HepG2 (cell line): ENCODE data around the gene SP140L. TPM values are rescaled to one million over a fixed set of nuclear protein-coding genes. Genes with fewer than 3 reads are reported as not detected.

ENCODE experiments used
- CBX5 ChIP-seq: sonication (generic); formaldehyde crosslinking; IDR thresholded peaks from 2 replicates; pipeline ENCODE4 v1.4.0; 2020; ENCODE audit warnings: missing genetic modification reagents, borderline replicate concordance
- CENPT ChIP-seq: sonication (generic); formaldehyde crosslinking; IDR thresholded peaks from 2 replicates; pipeline ENCODE4 v1.8.0; 2022; ENCODE audit warnings: low read depth, mild to moderate bottlenecking, moderate library complexity, missing genetic modification reagents
- CREB1 ChIP-seq, 2 experiments: fragments of 450-650 bp in 1 of 2; IDR thresholded peaks; 2 replicates each; pipeline ENCODE4 v1.6.1; 2016 to 2017; ENCODE audit warnings: control low read depth in 1 of 2, mild to moderate bottlenecking in 1 of 2, missing compliant biosample characterization in 1 of 2, missing genetic modification characterization in 1 of 2
- DPF2 ChIP-seq: sonication (generic); formaldehyde crosslinking; IDR thresholded peaks from 2 replicates; pipeline ENCODE4 v1.4.0; 2020; ENCODE audit warnings: mild to moderate bottlenecking, low read depth, missing genetic modification reagents, borderline replicate concordance
- GLMP ChIP-seq: sonication (generic); formaldehyde crosslinking; IDR thresholded peaks from 2 replicates; pipeline ENCODE4 v1.9.0; 2021; ENCODE audit warnings: missing genetic modification reagents, mild to moderate bottlenecking, borderline replicate concordance
- HNRNPL ChIP-seq: fragments of 200-400 bp; formaldehyde crosslinking; IDR thresholded peaks from 2 replicates; pipeline ENCODE4 v1.6.1; 2017; ENCODE audit warnings: mild to moderate bottlenecking, low read depth, low read length
- HOXD1 ChIP-seq: sonication (generic); formaldehyde crosslinking; IDR thresholded peaks from 2 replicates; pipeline ENCODE4 v1.5.0; 2020; ENCODE audit warnings: missing genetic modification reagents
- NFRKB ChIP-seq: fragments of 450-650 bp; IDR thresholded peaks from 2 replicates; pipeline ENCODE4 v1.6.1; 2017
- NR2F6 ChIP-seq, 2 experiments: IDR thresholded peaks; 2 replicates each; pipeline ENCODE4 v1.6.1; 2016; ENCODE audit warnings: antibody characterized with exemption in 1 of 2, mild to moderate bottlenecking in 1 of 2
- POLR2G ChIP-seq: fragments of 200-400 bp; formaldehyde crosslinking; IDR thresholded peaks from 2 replicates; pipeline ENCODE4 v1.6.1; 2018; ENCODE audit warnings: mild to moderate bottlenecking, low read depth, low read length, moderate library complexity
- RBAK ChIP-seq: sonication (generic); formaldehyde crosslinking; IDR thresholded peaks from 2 replicates; pipeline ENCODE4 v1.5.1; 2020; ENCODE audit warnings: mild to moderate bottlenecking, missing genetic modification reagents
- TFE3 ChIP-seq: IDR thresholded peaks from 2 replicates; pipeline ENCODE4 v1.6.1; 2016
- ZBTB21 ChIP-seq: sonication (generic); formaldehyde crosslinking; IDR thresholded peaks from 2 replicates; pipeline ENCODE4 v1.4.0; 2020; ENCODE audit warnings: missing genetic modification reagents
- ZBTB38 ChIP-seq: sonication (generic); formaldehyde crosslinking; IDR thresholded peaks from 2 replicates; pipeline ENCODE4 v1.5.1; 2020; ENCODE audit warnings: mild to moderate bottlenecking, missing genetic modification reagents
- ZNF20 ChIP-seq: sonication (generic); formaldehyde crosslinking; IDR thresholded peaks from 2 replicates; pipeline ENCODE4 v1.4.0; 2020; ENCODE audit warnings: mild to moderate bottlenecking, moderate library complexity, missing genetic modification reagents
- ZNF282 ChIP-seq: fragments of 450-650 bp; IDR thresholded peaks from 2 replicates; pipeline ENCODE4 v1.6.1; 2018; ENCODE audit not compliant: partially characterized antibody
- ZNF563 ChIP-seq: sonication (generic); formaldehyde crosslinking; IDR thresholded peaks from 2 replicates; pipeline ENCODE4 v1.8.0; 2022; ENCODE audit warnings: mild to moderate bottlenecking, moderate library complexity, missing genetic modification reagents
- ZNF639 ChIP-seq: conservative IDR thresholded peaks from 2 replicates; pipeline ENCODE4 v1.6.1; 2018; ENCODE audit warnings: missing genetic modification reagents
- ZNF788 ChIP-seq: sonication (generic); formaldehyde crosslinking; IDR thresholded peaks from 2 replicates; pipeline ENCODE4 v1.5.0; 2020; ENCODE audit warnings: mild to moderate bottlenecking, missing genetic modification reagents, borderline replicate concordance
- polyA plus RNA-seq, 8 experiments: library from polyadenylated mRNA; depleted of rRNA in 3 of 8; stranded (reverse) in 7 of 8; unstranded in 1 of 8; fragments of >200 nt; fragmentation: Illumina TruSeq in 4 of 8; extraction: Trizol in 4 of 8; gene quantifications; 2 replicates each; pipeline versions ENCODE4 v1.2.1 to v1.2.3, GENCODE V29; 2011 to 2016; ENCODE audit warnings: low read depth in 4 of 8, missing spikeins in 1 of 8, mixed read lengths in 1 of 8; ENCODE audit not compliant: insufficient read depth in 1 of 8
- total RNA-seq, 5 experiments: library from RNA; depleted of rRNA; stranded (reverse); fragments of >200 nt; fragmentation: Illumina TruSeq; extraction: Trizol; gene quantifications; 2 replicates each; pipeline ENCODE4 v1.2.3, GENCODE V29; 2016; ENCODE audit warnings: low read depth in 1 of 5
- TF ChIP-seq, protein P1 (sequence below): sonication (generic); formaldehyde crosslinking; IDR thresholded peaks from 2 replicates; pipeline ENCODE4 v1.4.0; 2020; ENCODE audit warnings: missing genetic modification reagents
- TF ChIP-seq, protein P2 (sequence below): sonication (generic); formaldehyde crosslinking; IDR thresholded peaks from 2 replicates; pipeline ENCODE4 v1.4.0; 2020; ENCODE audit warnings: missing genetic modification reagents

Gene SP140L
- total and polyA plus RNA-seq, 2 of the 13 experiments (the other 11 are each of a cell fraction or from before 2014, with no cell fraction given) = 10.9 to 17.5 TPM

- peak; percentile 70 for TF ChIP-seq ZBTB38
- TF ChIP-seq HNRNPL = 0 out of 2 replicates have a peak, but pooled peaks have one; percentile 56
- TF ChIP-seq GLMP = no peak
- TF ChIP-seq, protein P1, sequence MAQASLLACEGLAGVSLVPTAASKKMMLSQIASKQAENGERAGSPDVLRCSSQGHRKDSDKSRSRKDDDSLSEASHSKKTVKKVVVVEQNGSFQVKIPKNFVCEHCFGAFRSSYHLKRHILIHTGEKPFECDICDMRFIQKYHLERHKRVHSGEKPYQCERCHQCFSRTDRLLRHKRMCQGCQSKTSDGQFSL (CRISPR knock-in tag) = no peak
- no peak for TF ChIP-seq ZBTB21
- TF ChIP-seq DPF2 (CRISPR knock-in tag) = no peak
- no peak for TF ChIP-seq ZNF20 (CRISPR knock-in tag)
- no peak for TF ChIP-seq NFRKB
- TF ChIP-seq ZNF563 (CRISPR knock-in tag) = no peak
- no peak for TF ChIP-seq TFE3 (CRISPR knock-in tag)
- TF ChIP-seq ZNF788 (CRISPR knock-in tag) = peak; percentile 57; the same call in 1 of the 2 replicates
- TF ChIP-seq NR2F6 (IDR thresholded peaks at IDR 0.05) = peak; percentile 20; the same call in 1 of the 2 replicates
- peak; percentile 69 for TF ChIP-seq NR2F6 (CRISPR knock-in tag; IDR thresholded peaks at IDR 0.05)
- peak; percentile 68; the same call in 1 of the 2 replicates for TF ChIP-seq HOXD1 (CRISPR knock-in tag)
- no peak for TF ChIP-seq ZNF282
- no peak for TF ChIP-seq RBAK
- no peak for TF ChIP-seq CENPT (CRISPR knock-in tag)
- 0 out of 2 replicates have a peak, but pooled peaks have one; percentile 43 for TF ChIP-seq ZNF639 (CRISPR knock-in tag)
- TF ChIP-seq, protein P2, sequence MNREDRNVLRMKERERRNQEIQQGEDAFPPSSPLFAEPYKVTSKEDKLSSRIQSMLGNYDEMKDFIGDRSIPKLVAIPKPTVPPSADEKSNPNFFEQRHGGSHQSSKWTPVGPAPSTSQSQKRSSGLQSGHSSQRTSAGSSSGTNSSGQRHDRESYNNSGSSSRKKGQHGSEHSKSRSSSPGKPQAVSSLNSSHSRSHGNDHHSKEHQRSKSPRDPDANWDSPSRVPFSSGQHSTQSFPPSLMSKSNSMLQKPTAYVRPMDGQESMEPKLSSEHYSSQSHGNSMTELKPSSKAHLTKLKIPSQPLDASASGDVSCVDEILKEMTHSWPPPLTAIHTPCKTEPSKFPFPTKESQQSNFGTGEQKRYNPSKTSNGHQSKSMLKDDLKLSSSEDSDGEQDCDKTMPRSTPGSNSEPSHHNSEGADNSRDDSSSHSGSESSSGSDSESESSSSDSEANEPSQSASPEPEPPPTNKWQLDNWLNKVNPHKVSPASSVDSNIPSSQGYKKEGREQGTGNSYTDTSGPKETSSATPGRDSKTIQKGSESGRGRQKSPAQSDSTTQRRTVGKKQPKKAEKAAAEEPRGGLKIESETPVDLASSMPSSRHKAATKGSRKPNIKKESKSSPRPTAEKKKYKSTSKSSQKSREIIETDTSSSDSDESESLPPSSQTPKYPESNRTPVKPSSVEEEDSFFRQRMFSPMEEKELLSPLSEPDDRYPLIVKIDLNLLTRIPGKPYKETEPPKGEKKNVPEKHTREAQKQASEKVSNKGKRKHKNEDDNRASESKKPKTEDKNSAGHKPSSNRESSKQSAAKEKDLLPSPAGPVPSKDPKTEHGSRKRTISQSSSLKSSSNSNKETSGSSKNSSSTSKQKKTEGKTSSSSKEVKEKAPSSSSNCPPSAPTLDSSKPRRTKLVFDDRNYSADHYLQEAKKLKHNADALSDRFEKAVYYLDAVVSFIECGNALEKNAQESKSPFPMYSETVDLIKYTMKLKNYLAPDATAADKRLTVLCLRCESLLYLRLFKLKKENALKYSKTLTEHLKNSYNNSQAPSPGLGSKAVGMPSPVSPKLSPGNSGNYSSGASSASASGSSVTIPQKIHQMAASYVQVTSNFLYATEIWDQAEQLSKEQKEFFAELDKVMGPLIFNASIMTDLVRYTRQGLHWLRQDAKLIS = no peak
- TF ChIP-seq CBX5 = peak; percentile 93
- peak; percentile 93 for TF ChIP-seq POLR2G
- no peak for TF ChIP-seq CREB1 (IDR thresholded peaks at IDR 0.05)
- TF ChIP-seq CREB1 (CRISPR knock-in tag; IDR thresholded peaks at IDR 0.05) = peak; percentile 72
Measured at GRCh38 chr2:230326453-230327417, at the start of gene SP140L (continued).
